Measurements from ENCODE around the gene PARD6A.

Gene PARD6A

GRCh38 chr16:67641779-67642708 lies 18.7 kb upstream of the PARD6A start:
- POLR2A ChIA-PET (ENCODE audit: low non-redundant PET), result no interaction called here
- no peak for DNase-seq (ENCODE audit: low spot score)
- CTCF ChIA-PET, result interaction anchor here (0.5 to 0.7 kb wide), 8 partner anchors 83 to 661 kb away, joined by 3 read pairs; no protein-coding TSS in a partner anchor
- TF ChIP-seq CTCF (conservative IDR thresholded peaks at IDR 0.05; ENCODE audit: low read depth), result no peak
- peak overlapping the region; percentile 77 for H3K27ac ChIP-seq

- no peak overlapping the region for H3K27ac ChIP-seq
- no peak for DNase-seq (ENCODE audit: low spot score)
- ChIA-PET POLR2A (ENCODE audit: low non-redundant PET) (no interaction called here), CTCF (interaction anchor here (0.7 to 1.8 kb wide), 3 partner anchors 15 to 123 kb away, joined by 3 to 6 read pairs (median 4); no protein-coding TSS in a partner anchor)
- TF ChIP-seq CTCF (conservative IDR thresholded peaks at IDR 0.05; ENCODE audit: low read depth), result no peak
Observed at GRCh38 chr16:67644038-67644437, 16.7 kb upstream of the PARD6A start.

GRCh38 chr16:67645397-67646121 lies 15.2 kb upstream of the PARD6A start:
- no peak overlapping the region for H3K27ac ChIP-seq
- ChIA-PET POLR2A (ENCODE audit: low non-redundant PET) (no interaction called here), CTCF (interaction anchor here (0.6 to 1.2 kb wide), 5 partner anchors 13 to 459 kb away, joined by 3 to 5 read pairs (median 3); no protein-coding TSS in a partner anchor)
- TF ChIP-seq CTCF (conservative IDR thresholded peaks at IDR 0.05; ENCODE audit: low read depth), result no peak
- no peak for DNase-seq (ENCODE audit: low spot score)

- no peak overlapping the region for H3K27ac ChIP-seq
- ChIA-PET POLR2A (ENCODE audit: low non-redundant PET) (no interaction called here), CTCF (interaction anchor here (0.6 to 0.7 kb wide), 2 partner anchors 125 to 436 kb away, joined by 3 to 5 read pairs; no protein-coding TSS in a partner anchor)
- peak; percentile 47 for DNase-seq (ENCODE audit: low spot score)
- no peak for TF ChIP-seq CTCF (conservative IDR thresholded peaks at IDR 0.05; ENCODE audit: low read depth)
Observed at GRCh38 chr16:67647111-67647651, 13.6 kb upstream of the PARD6A start.

- DNase-seq (ENCODE audit: low spot score), result no peak
- CTCF ChIA-PET, result interaction anchor here (0.6 to 0.7 kb wide), 2 partner anchors 125 to 437 kb away, joined by 3 to 5 read pairs; no protein-coding TSS in a partner anchor
- POLR2A ChIA-PET (ENCODE audit: low non-redundant PET), result no interaction called here
- no peak for TF ChIP-seq CTCF (conservative IDR thresholded peaks at IDR 0.05; ENCODE audit: low read depth)
- no peak overlapping the region for H3K27ac ChIP-seq
Observed at GRCh38 chr16:67647681-67648080, 13.1 kb upstream of the PARD6A start.

Measured in RWPE1 (cell line).